Neuronal stem cell (in vitro differentiated cells): ENCODE data around the gene RPL13.

Experiments
- DNase-seq: peaks from one replicate; pipeline ENCODE4 v3.0.0-alpha.2; 2013; ENCODE audit warnings: low spot score
- H2AFZ ChIP-seq: one replicate; pipeline ENCODE4 v1.6.1; 2013; ENCODE audit warnings: mild to moderate bottlenecking, low read length, inconsistent platforms
- H2AK5ac ChIP-seq: 2 replicates; pipeline ENCODE4 v1.6.1; 2013; ENCODE audit warnings: low read depth, mild to moderate bottlenecking, inconsistent platforms, low read length, moderate library complexity, mixed read lengths
- H2BK120ac ChIP-seq: 2 replicates; pipeline ENCODE4 v1.6.1; 2013; ENCODE audit warnings: low read depth, mild to moderate bottlenecking, inconsistent platforms, low read length, moderate library complexity, mixed read lengths
- H2BK12ac ChIP-seq: one replicate; pipeline ENCODE4 v1.6.1; 2013; ENCODE audit warnings: low read length, inconsistent platforms
- H2BK15ac ChIP-seq: 2 replicates; pipeline ENCODE4 v1.6.1; 2013; ENCODE audit warnings: mild to moderate bottlenecking, low read length, inconsistent platforms, mixed read lengths
- H2BK5ac ChIP-seq: one replicate; pipeline ENCODE4 v1.6.1; 2013; ENCODE audit warnings: inconsistent platforms, mild to moderate bottlenecking, low read length, moderate library complexity
- H3K14ac ChIP-seq: one replicate; pipeline ENCODE4 v1.6.1; 2013; ENCODE audit warnings: low read length, inconsistent platforms
- H3K18ac ChIP-seq: 2 replicates; pipeline ENCODE4 v1.6.1; 2013; ENCODE audit warnings: low read length, inconsistent platforms
- H3K23ac ChIP-seq: 2 replicates; pipeline ENCODE4 v1.6.1; 2013; ENCODE audit warnings: low read depth, mild to moderate bottlenecking, mixed read lengths, low read length, inconsistent platforms; ENCODE audit not compliant: poor library complexity
- H3K27ac ChIP-seq: replicated peaks from 3 replicates; pipeline ENCODE4 v1.5.1; 2013; ENCODE audit warnings: low read length, inconsistent platforms
- H3K27me3 ChIP-seq, 3 experiments: 2 replicates each; pipeline ENCODE4 v1.6.1; 2013; ENCODE audit warnings: low read length in 3 of 3, mild to moderate bottlenecking in 2 of 3, inconsistent platforms in 1 of 3, low read depth in 1 of 3, mixed read lengths in 1 of 3, moderate library complexity in 1 of 3; ENCODE audit not compliant: control insufficient read depth in 3 of 3, insufficient read depth in 3 of 3
- H3K36me3 ChIP-seq, 2 donors: replicated peaks in 1 of 2; 2 replicates each; pipeline ENCODE4 v1.6.1; 2013; ENCODE audit warnings: low read length in 2 of 2; ENCODE audit not compliant: control insufficient read depth in 2 of 2, insufficient read depth in 2 of 2
- H3K4ac ChIP-seq: 2 replicates; pipeline ENCODE4 v1.6.1; 2013; ENCODE audit warnings: inconsistent platforms, mild to moderate bottlenecking, low read length, moderate library complexity
- H3K4me1 ChIP-seq, 2 donors: 1 replicate in 1 of 2; 2 replicates in 1 of 2; pipeline ENCODE4 v1.6.1; 2013; ENCODE audit warnings: low read length in 2 of 2, low read depth in 1 of 2; ENCODE audit not compliant: control insufficient read depth in 2 of 2, insufficient read depth in 1 of 2
- H3K4me2 ChIP-seq: one replicate; pipeline ENCODE4 v1.6.1; 2013; ENCODE audit warnings: mild to moderate bottlenecking, low read length, inconsistent platforms; ENCODE audit not compliant: insufficient read depth, poor library complexity, severe bottlenecking
- H3K4me3 ChIP-seq, 2 donors: 2 replicates each; pipeline ENCODE4 v1.5.1; 2013; ENCODE audit warnings: low read length in 2 of 2, mild to moderate bottlenecking in 2 of 2, inconsistent platforms in 1 of 2, moderate library complexity in 1 of 2
- H3K79me1 ChIP-seq: one replicate; pipeline ENCODE4 v1.6.1; 2013; ENCODE audit warnings: low read depth, mild to moderate bottlenecking, inconsistent platforms, low read length, moderate library complexity
- H3K9ac ChIP-seq: one replicate; pipeline ENCODE4 v1.6.1; 2013; ENCODE audit warnings: mild to moderate bottlenecking, low read depth, low read length, inconsistent platforms; ENCODE audit not compliant: poor library complexity
- H3K9me3 ChIP-seq, 2 donors: replicated peaks in 1 of 2; 2 replicates each; pipeline versions ENCODE3 to v1.6.1; 2013; ENCODE audit warnings: low read length in 2 of 2, mild to moderate bottlenecking in 2 of 2, inconsistent platforms in 1 of 2, low read depth in 1 of 2, mixed read lengths in 1 of 2, moderate library complexity in 1 of 2; ENCODE audit not compliant: control insufficient read depth in 2 of 2, insufficient read depth in 1 of 2
- H4K8ac ChIP-seq: one replicate; pipeline ENCODE4 v1.6.1; 2013; ENCODE audit warnings: low read depth, mild to moderate bottlenecking, inconsistent platforms, low read length, moderate library complexity
- H4K91ac ChIP-seq: one replicate; pipeline ENCODE4 v1.6.1; 2013; ENCODE audit warnings: low read length, low read depth, mild to moderate bottlenecking, inconsistent platforms; ENCODE audit not compliant: poor library complexity
- WGBS, 2 donors: extraction: QIAGEN DNeasy Blood & Tissue Kit; methylation state at CpG; one replicate each; pipeline ENCODE4 v1.1.7; 2013; ENCODE audit warnings: missing lambda C conversion rate in 2 of 2, mixed read lengths in 1 of 2; ENCODE audit not compliant: insufficient read length in 2 of 2, insufficient replicate concordance in 1 of 2; ENCODE audit errors: extremely low coverage in 2 of 2; 5-methylcytosine and 5-hydroxymethylcytosine counted together

Gene RPL13

DNA sequence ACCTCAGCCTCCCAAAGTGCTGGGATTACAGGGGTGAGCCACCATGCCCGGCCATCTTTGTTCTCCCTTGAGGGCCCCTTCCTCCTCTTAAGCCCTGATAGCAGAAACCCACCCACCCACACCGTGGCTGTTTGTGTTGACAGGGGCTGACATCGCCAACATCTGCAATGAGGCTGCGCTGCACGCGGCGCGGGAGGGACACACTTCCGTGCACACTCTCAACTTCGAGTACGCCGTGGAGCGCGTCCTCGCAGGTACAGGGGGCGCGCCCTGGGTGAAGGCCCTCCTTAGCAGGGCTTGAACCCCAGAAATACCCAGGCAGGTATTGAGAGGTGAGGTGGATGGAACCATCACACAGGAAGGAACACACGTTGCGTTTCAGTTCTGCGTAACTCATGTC is 12.6 kb upstream of the RPL13 start:
- Histone ChIP-seq H2BK120ac (no peak overlapping the region), H3K14ac (no peak overlapping the region), H2AK5ac (no peak overlapping the region), H2BK12ac (no peak overlapping the region), H3K27ac (no peak overlapping the region), H3K4me3 (no peak overlapping the region), H2BK15ac (no peak overlapping the region), H3K4ac (peak overlapping the region; percentile 53), H4K8ac (no peak overlapping the region), H3K4me2 (no peak overlapping the region), H3K36me3 (peaks cover 47 to 93% of the 10 kb centered on the region in 2 donors), H4K91ac (no peak overlapping the region), H3K79me1 (peaks cover 1% of the 10 kb centered on the region), H3K27me3 (no peaks in the 10 kb centered on the region), H3K4me1 (no peaks in the 10 kb centered on the region), H2BK5ac (no peak overlapping the region), H3K9me3 (peaks cover 0 to 5% of the 10 kb centered on the region in 2 donors), H3K23ac (peak overlapping the region; percentile 95), H3K9ac (no peak overlapping the region), H3K18ac (no peak overlapping the region), H2AFZ (no peak overlapping the region)
- no CpG with 5 or more reads among the region's 20 CpGs for WGBS, 2 donors
- no peak for DNase-seq

DNA sequence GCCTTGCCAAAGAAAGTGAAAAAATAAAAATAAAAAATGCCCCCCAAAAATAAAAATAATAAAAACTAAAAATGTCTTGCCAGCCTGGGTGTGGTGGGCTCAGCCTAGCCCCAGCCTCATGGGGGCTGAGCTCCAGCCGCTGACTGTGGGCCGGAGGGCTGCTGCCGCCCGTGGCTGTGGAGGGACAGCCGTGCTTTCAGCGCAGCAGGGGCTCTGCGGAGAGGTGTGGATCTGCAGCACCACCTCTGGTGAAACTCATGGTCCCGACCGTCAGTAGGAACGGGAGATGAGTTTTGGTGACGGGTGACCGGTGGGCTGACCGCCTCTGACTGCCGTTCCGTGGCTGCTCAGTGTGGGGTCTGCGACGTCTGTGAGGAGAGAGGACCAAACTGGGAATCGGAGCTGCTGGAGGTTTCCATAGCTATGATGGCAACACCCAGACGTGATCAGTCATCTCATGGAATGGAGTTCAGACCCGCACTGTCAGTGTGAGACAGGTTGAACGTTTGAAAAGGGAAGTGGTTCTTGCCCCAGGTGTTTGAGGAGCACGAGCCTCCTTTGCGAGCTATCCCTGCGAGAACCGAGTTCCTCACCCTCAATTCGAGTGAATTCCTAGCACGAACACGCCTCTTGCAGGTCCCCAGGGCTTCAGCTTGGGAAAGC is 12.0 kb upstream of the RPL13 start:
- Histone ChIP-seq H3K4me1 (no peaks in the 10 kb centered on the region), H3K23ac (no peak overlapping the region), H2AFZ (no peak overlapping the region), H2BK15ac (no peak overlapping the region), H3K18ac (no peak overlapping the region), H3K9me3 (peaks cover 0 to 5% of the 10 kb centered on the region in 2 donors), H3K4me2 (no peak overlapping the region), H3K4ac (no peak overlapping the region), H4K91ac (no peak overlapping the region), H3K79me1 (peaks cover 1% of the 10 kb centered on the region), H4K8ac (no peak overlapping the region), H3K27ac (no peak overlapping the region), H3K36me3 (peaks cover 50 to 99% of the 10 kb centered on the region in 2 donors), H2BK5ac (no peak overlapping the region), H3K14ac (no peak overlapping the region), H3K27me3 (no peaks in the 10 kb centered on the region), H3K9ac (no peak overlapping the region), H2BK12ac (no peak overlapping the region), H3K4me3 (no peak overlapping the region), H2AK5ac (no peak overlapping the region), H2BK120ac (no peak overlapping the region)
- no CpG with 5 or more reads among the region's 28 CpGs for WGBS, 2 donors
- DNase-seq = no peak

DNA sequence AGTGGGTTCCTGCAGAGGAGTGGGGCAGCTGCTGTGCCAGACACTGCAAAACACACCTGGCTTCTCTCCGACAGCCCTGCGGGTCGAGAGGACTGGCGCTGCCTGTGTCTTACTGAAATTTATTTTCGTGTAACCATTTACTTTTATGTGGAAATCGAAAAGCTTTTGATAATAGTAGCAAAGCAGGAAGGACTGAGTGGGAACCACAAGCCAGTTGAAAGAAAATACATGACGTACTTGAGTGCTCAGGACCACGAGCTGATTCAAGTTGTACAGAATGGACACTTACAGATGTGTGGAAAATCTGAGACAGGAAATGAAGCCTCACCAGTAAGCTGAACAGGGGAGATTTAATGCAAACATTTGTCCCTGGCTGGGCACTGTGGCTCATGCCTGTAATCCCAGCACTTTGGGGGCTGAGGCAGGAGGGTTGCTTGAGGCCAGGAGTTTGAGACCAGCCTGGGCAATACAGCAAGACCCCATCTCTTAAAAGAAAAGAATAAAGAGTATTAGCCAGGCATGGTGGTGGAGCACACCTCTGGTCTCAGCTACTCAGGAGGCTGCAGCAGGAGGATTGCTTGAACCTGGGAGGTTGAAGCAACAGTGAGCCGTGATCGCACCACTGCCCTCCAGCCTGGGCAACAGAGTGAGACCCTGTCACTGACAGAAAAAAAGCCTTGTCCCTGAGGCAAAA is 11.3 kb upstream of the RPL13 start:
- H2AK5ac ChIP-seq = no peak overlapping the region
- H2BK120ac ChIP-seq = no peak overlapping the region
- H3K23ac ChIP-seq = no peak overlapping the region
- no peak overlapping the region for H3K18ac ChIP-seq
- no CpG with 5 or more reads among the region's 10 CpGs for WGBS, 2 donors
- H3K4me2 ChIP-seq = no peak overlapping the region
- no peak overlapping the region for H3K4ac ChIP-seq
- no peak overlapping the region for H2BK15ac ChIP-seq
- no peaks in the 10 kb centered on the region for H3K4me1 ChIP-seq
- no peak overlapping the region for H4K91ac ChIP-seq
- peaks cover 0 to 5% of the 10 kb centered on the region in 2 donors for H3K9me3 ChIP-seq
- H3K27me3 ChIP-seq = no peaks in the 10 kb centered on the region
- no peak for DNase-seq
- H3K79me1 ChIP-seq = peaks cover 5% of the 10 kb centered on the region
- H3K14ac ChIP-seq = no peak overlapping the region
- peaks cover 54 to 99% of the 10 kb centered on the region in 2 donors for H3K36me3 ChIP-seq
- H2BK12ac ChIP-seq = no peak overlapping the region
- H3K27ac ChIP-seq = no peak overlapping the region
- no peak overlapping the region for H2AFZ ChIP-seq
- no peak overlapping the region for H4K8ac ChIP-seq
- no peak overlapping the region for H2BK5ac ChIP-seq
- H3K9ac ChIP-seq = no peak overlapping the region
- H3K4me3 ChIP-seq = no peak overlapping the region

DNA sequence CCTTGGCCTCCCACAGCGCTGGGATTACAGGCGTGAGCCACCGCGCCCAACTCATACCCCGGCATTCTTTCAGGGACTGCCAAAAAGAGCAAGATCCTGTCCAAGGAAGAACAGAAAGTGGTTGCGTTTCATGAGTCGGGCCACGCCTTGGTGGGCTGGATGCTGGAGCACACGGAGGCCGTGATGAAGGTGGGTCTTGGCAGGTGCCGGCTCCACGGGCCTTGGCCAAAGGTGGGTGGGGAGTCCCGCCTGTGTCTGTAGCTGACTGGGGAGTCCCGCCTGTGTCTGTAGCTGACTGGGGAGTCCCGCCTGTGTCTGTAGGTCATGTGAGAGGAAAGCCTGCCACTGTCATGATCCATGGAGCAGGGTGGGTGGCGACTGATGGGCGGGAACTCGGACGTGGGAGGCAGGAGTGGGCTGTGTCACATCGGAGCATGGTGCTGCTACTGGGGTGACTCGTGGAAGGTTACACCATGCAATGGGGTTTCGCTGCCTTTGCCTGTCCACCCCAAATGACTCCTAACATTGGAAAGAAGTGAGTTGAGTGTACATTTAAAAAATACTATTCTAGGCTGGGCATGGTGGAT is 10.0 kb upstream of the RPL13 start:
- Histone ChIP-seq H3K4ac (no peak overlapping the region), H3K27ac (no peak overlapping the region), H3K4me1 (no peaks in the 10 kb centered on the region), H2AK5ac (no peak overlapping the region), H3K23ac (no peak overlapping the region), H3K27me3 (no peaks in the 10 kb centered on the region), H4K8ac (no peak overlapping the region), H3K9ac (no peak overlapping the region), H3K79me1 (peaks cover 5% of the 10 kb centered on the region), H3K18ac (no peak overlapping the region), H3K14ac (no peak overlapping the region), H3K36me3 (peaks cover 52 to 99% of the 10 kb centered on the region in 2 donors), H3K4me2 (no peak overlapping the region), H2BK5ac (peak overlapping the region; percentile 22), H3K9me3 (peaks cover 0 to 5% of the 10 kb centered on the region in 2 donors), H2AFZ (no peak overlapping the region), H4K91ac (no peak overlapping the region), H2BK15ac (no peak overlapping the region), H2BK120ac (no peak overlapping the region), H2BK12ac (no peak overlapping the region), H3K4me3 (no peak overlapping the region)
- no peak for DNase-seq
- WGBS, 2 donors = no CpG with 5 or more reads among the region's 22 CpGs
